ENCODE measurements around the gene TBCK. TPM values are rescaled to one million over a fixed set of nuclear protein-coding genes. Genes with fewer than 3 reads are reported as not detected.

TBCK gene
- total RNA-seq, 1 donor from 2014 or later: 77.8 TPM

DNA sequence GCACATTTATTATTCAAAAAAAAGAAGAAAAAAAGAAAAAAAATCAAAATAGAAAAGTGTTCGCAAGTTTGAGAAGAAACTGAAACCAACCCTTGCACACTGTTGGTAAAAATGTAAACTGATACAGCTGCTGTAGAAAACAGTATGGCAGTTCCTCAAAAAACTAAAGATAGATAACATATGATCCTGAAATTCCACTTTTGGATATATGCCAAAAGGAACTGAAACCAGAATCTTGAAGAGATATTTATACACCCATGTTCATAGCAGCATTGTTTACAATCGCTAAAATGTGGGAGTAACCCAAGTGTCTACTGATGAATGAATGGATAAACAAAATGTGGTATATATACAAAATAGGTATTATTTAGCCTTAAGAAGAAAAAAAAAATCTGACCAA lies 155.4 kb downstream of the TBCK start:
- Mint-ChIP-seq H3K27ac (no peak overlapping the region), H3K9me3 (ENCODE audit: low read depth) (peaks cover 17% of the 10 kb centered on the region), H3K36me3 (ENCODE audit: insufficient read depth) (peaks cover 37% of the 10 kb centered on the region), H3K4me1 (ENCODE audit: low read depth) (no peaks in the 10 kb centered on the region), H3K27me3 (no peaks in the 10 kb centered on the region), H3K4me3 (ENCODE audit: low read depth) (no peak overlapping the region)
- TF ChIP-seq CTCF (IDR thresholded peaks at IDR 0.05; ENCODE audit: unreplicated experiment): no peak
- no peak for DNase-seq (ENCODE audit: low spot score, unreplicated experiment)

DNA sequence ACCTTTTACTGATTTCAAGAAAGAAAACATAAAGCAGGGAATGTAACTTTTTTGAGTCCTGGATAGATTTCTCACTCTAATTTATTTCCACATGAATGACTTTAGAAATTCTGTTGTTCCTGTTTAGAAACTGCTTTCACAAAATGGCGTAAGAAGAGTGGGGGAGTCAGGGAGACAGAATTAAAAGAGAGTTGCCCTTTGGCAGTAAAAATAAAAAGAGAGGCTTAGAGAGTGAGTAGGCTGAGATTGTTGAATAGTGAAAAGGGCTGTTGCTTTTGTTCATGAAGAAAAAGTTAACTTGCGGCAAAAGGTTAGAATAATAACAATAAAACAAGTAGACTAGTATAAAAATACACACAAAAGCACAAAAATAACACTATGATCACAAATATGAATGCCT lies 166.1 kb downstream of the TBCK start:
- TF ChIP-seq CTCF (IDR thresholded peaks at IDR 0.05; ENCODE audit: unreplicated experiment): no peak
- Mint-ChIP-seq H3K27ac (no peak overlapping the region), H3K36me3 (ENCODE audit: insufficient read depth) (peaks cover 59% of the 10 kb centered on the region), H3K9me3 (ENCODE audit: low read depth) (peaks cover 44% of the 10 kb centered on the region), H3K4me3 (ENCODE audit: low read depth) (no peak overlapping the region), H3K27me3 (no peaks in the 10 kb centered on the region), H3K4me1 (ENCODE audit: low read depth) (no peaks in the 10 kb centered on the region)
- DNase-seq (ENCODE audit: low spot score, unreplicated experiment): no peak

- Mint-ChIP-seq H3K9me3 (ENCODE audit: low read depth) (peaks cover 40% of the 10 kb centered on the region), H3K4me3 (ENCODE audit: low read depth) (no peak overlapping the region), H3K4me1 (ENCODE audit: low read depth) (no peaks in the 10 kb centered on the region), H3K27ac (no peak overlapping the region), H3K36me3 (ENCODE audit: insufficient read depth) (peaks cover 53% of the 10 kb centered on the region), H3K27me3 (no peaks in the 10 kb centered on the region)
- no peak for TF ChIP-seq CTCF (IDR thresholded peaks at IDR 0.05; ENCODE audit: unreplicated experiment)
- DNase-seq (ENCODE audit: low spot score, unreplicated experiment): no peak
Observed at GRCh38 chr4:106149026-106149425, 167.0 kb downstream of the TBCK start.

DNA sequence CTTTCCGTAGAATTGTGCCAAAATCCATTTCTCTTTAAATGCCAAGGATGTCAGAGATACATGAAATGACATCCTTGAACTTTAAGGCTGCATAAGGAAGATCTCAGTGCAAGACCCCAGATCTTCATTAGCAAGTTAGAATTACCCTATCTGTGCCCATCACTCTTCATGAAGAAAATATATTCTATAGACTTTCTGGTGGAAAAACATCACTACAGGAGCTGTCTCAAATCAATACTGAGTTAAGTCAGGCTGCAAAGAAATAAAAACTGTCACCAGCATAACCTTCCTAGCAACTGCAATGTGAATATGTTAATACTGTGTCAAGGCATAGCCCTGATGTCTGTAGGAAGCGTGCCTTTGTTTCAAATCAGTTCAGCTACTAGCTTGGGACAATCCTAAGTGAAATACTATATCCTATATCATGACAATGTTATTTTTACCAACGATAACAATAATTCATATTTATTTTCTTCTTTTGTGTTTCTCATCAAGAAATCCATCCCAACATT lies 173.3 kb downstream of the TBCK start:
- no peak for DNase-seq (ENCODE audit: low spot score, unreplicated experiment)
- H3K36me3 Mint-ChIP-seq (ENCODE audit: insufficient read depth): peaks cover 19% of the 10 kb centered on the region
- TF ChIP-seq CTCF (IDR thresholded peaks at IDR 0.05; ENCODE audit: unreplicated experiment): no peak
- no peak overlapping the region for H3K27ac Mint-ChIP-seq
- H3K4me1 Mint-ChIP-seq (ENCODE audit: low read depth): no peaks in the 10 kb centered on the region
- H3K27me3 Mint-ChIP-seq: no peaks in the 10 kb centered on the region
- no peak overlapping the region for H3K4me3 Mint-ChIP-seq (ENCODE audit: low read depth)
- peaks cover 18% of the 10 kb centered on the region for H3K9me3 Mint-ChIP-seq (ENCODE audit: low read depth)

- Mint-ChIP-seq H3K27me3 (no peaks in the 10 kb centered on the region), H3K4me1 (ENCODE audit: low read depth) (no peaks in the 10 kb centered on the region), H3K4me3 (ENCODE audit: low read depth) (no peak overlapping the region), H3K36me3 (ENCODE audit: insufficient read depth) (peaks cover 2% of the 10 kb centered on the region), H3K27ac (no peak overlapping the region), H3K9me3 (ENCODE audit: low read depth) (peaks cover under 1% of the 10 kb centered on the region)
- no peak for DNase-seq (ENCODE audit: low spot score, unreplicated experiment)
- TF ChIP-seq CTCF (IDR thresholded peaks at IDR 0.05; ENCODE audit: unreplicated experiment): no peak
Observed at GRCh38 chr4:106140601-106141000, 175.4 kb downstream of the TBCK start.

Data from progenitor cell of endocrine pancreas (in vitro differentiated cells).